Neutrophil (primary cell): ENCODE data around the gene AEBP2.

Experiments
- H3K27ac ChIP-seq: fragments of 200-600 bp; sonication (generic); 2 replicates; pipeline ENCODE4 v1.5.1; 2016; ENCODE audit warnings: mild to moderate bottlenecking, moderate library complexity
- H3K27me3 ChIP-seq: fragments of 200-600 bp; sonication (generic); 2 replicates; pipeline ENCODE4 v1.6.0; 2016; ENCODE audit warnings: mild to moderate bottlenecking
- H3K36me3 ChIP-seq: fragments of 200-600 bp; sonication (generic); 2 replicates; pipeline ENCODE4 v1.5.1; 2017
- H3K4me1 ChIP-seq, 2 experiments: fragments of 200-600 bp in 1 of 2; sonication (generic) in 1 of 2; 1 replicate in 1 of 2; 2 replicates in 1 of 2; pipeline versions ENCODE4 v1.5.1 to v1.6.1; 2013 to 2016; ENCODE audit warnings: low read depth in 1 of 2, low read length in 1 of 2, mild to moderate bottlenecking in 1 of 2, moderate library complexity in 1 of 2; ENCODE audit not compliant: control insufficient read depth in 1 of 2, insufficient read depth in 1 of 2
- H3K4me3 ChIP-seq, 2 experiments: fragments of 200-600 bp in 1 of 2; sonication (generic) in 1 of 2; 1 replicate in 1 of 2; 2 replicates in 1 of 2; pipeline ENCODE4 v1.5.1; 2013 to 2016; ENCODE audit warnings: low read depth in 1 of 2, low read length in 1 of 2, mild to moderate bottlenecking in 1 of 2, moderate library complexity in 1 of 2
- H3K9me3 ChIP-seq: fragments of 200-600 bp; sonication (generic); 2 replicates; pipeline ENCODE4 v1.5.1; 2016
- TF ChIP-seq, protein P1 (sequence below): fragments of 200-600 bp; sonication (generic); IDR thresholded peaks from 2 replicates; pipeline ENCODE4 v1.5.1; 2016; ENCODE audit warnings: antibody characterized with exemption

The AEBP2 gene

DNA sequence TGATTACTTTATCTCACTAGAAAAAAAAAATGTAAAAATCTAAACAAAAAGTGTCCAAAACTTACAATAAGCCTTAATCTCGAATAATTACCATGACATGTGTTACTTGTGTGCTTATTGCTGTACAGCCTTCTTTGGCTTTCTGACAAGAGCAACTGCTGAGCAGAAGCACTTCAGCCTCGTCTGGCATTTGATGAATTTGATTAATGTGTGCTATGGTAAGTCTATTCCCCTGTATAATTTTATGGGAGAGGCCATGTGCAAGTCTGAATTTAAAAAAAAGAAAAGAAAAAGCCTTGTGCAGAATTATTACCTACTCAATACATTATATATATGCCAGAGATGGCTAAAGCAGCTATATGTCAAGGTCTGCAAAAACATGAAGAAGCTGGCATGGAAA, 113.9 kb downstream of the AEBP2 start:
- Histone ChIP-seq H3K4me1 (no peaks in the 10 kb centered on the region), H3K27me3 (no peaks in the 10 kb centered on the region), H3K4me3 (no peak overlapping the region), H3K36me3 (no peaks in the 10 kb centered on the region), H3K27ac (no peak overlapping the region), H3K9me3 (no peaks in the 10 kb centered on the region)
- TF ChIP-seq, protein P1, sequence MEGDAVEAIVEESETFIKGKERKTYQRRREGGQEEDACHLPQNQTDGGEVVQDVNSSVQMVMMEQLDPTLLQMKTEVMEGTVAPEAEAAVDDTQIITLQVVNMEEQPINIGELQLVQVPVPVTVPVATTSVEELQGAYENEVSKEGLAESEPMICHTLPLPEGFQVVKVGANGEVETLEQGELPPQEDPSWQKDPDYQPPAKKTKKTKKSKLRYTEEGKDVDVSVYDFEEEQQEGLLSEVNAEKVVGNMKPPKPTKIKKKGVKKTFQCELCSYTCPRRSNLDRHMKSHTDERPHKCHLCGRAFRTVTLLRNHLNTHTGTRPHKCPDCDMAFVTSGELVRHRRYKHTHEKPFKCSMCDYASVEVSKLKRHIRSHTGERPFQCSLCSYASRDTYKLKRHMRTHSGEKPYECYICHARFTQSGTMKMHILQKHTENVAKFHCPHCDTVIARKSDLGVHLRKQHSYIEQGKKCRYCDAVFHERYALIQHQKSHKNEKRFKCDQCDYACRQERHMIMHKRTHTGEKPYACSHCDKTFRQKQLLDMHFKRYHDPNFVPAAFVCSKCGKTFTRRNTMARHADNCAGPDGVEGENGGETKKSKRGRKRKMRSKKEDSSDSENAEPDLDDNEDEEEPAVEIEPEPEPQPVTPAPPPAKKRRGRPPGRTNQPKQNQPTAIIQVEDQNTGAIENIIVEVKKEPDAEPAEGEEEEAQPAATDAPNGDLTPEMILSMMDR = no peak

DNA sequence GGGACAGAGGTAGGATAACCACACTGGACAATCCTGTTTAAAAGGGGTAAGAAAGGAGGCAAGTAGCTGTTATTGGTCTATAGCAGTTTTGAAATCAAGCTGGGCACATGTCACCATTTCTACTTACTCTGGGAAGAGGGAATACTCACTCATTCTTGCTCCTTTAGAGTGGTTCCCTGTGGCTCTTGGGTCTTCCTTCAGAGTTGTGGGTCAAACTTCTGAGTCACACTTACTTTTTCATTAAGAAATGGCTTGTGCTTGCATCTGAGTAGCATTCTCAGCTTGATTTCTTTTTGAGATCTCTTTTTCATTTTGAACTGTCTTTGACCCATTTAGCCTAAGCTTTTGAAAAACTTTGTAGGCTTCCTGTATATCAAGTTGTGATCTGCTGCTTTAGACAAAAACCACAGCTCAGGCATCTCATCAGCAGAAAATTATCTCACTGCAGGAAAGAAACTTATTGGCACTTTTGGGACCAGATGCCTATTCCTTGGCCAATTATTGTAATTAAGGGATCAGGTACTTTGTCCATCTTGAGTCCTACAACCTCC, 122.2 kb downstream of the AEBP2 start:
- no peaks in the 10 kb centered on the region for H3K9me3 ChIP-seq
- TF ChIP-seq, protein P1 = no peak
- no peaks in the 10 kb centered on the region for H3K27me3 ChIP-seq
- H3K4me1 ChIP-seq = no peaks in the 10 kb centered on the region
- no peak overlapping the region for H3K4me3 ChIP-seq
- H3K27ac ChIP-seq = no peak overlapping the region
- no peaks in the 10 kb centered on the region for H3K36me3 ChIP-seq
